ENCODE data around the gene SERPINE1. TPM values are rescaled to one million over a fixed set of nuclear protein-coding genes. Genes with fewer than 3 reads are reported as not detected.

Gene SERPINE1
- total RNA-seq, 1 donor from 2014 or later = 229 TPM

DNA sequence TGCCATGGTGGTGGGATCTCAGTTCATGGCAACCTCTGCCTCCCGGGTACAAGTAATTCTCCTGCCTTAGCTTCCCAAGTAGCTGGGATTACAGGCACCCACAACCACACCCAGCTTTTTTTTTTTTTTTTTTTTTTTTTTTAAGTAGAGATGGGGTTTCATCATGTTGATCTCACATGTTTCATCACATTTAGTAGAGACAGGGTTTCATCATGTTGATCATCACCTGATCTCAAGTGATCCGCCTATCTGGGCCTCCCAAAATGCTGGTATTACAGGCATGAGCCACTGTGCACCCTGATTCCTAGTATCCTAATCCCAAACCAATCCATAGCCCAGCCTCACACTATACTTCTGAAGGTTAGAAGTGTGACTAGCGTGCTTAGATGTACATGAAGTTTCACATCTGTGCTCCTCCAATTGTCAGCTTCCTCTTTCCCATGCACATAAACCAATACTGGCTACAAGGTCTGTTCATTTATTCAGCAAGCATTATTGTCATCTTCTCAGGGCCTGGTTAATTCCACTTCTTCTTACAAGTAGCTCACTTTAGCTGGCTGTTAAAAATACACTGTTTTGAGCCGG is 60.0 kb downstream of the SERPINE1 start:
- no peaks in the 10 kb centered on the region for H3K36me3 ChIP-seq (ENCODE audit: control insufficient read depth, insufficient read depth, low read length)
- H3K4me3 ChIP-seq (ENCODE audit: low read depth, low read length) = no peak overlapping the region

More for the DNA sequence above, 60.0 kb downstream of the SERPINE1 start:
- DNase-seq (ENCODE audit: low read depth) = no peak
- H3K27me3 ChIP-seq (ENCODE audit: control insufficient read depth, insufficient read depth, low read length) = no peaks in the 10 kb centered on the region
- TF ChIP-seq, protein P1, sequence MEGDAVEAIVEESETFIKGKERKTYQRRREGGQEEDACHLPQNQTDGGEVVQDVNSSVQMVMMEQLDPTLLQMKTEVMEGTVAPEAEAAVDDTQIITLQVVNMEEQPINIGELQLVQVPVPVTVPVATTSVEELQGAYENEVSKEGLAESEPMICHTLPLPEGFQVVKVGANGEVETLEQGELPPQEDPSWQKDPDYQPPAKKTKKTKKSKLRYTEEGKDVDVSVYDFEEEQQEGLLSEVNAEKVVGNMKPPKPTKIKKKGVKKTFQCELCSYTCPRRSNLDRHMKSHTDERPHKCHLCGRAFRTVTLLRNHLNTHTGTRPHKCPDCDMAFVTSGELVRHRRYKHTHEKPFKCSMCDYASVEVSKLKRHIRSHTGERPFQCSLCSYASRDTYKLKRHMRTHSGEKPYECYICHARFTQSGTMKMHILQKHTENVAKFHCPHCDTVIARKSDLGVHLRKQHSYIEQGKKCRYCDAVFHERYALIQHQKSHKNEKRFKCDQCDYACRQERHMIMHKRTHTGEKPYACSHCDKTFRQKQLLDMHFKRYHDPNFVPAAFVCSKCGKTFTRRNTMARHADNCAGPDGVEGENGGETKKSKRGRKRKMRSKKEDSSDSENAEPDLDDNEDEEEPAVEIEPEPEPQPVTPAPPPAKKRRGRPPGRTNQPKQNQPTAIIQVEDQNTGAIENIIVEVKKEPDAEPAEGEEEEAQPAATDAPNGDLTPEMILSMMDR (IDR thresholded peaks at IDR 0.05; ENCODE audit: insufficient read depth, low read length, poor library complexity, severe bottlenecking) = no peak

Other genes with a start within 250 kb of the SERPINE1 start
- 1.6 and 4.3 TPM in 2 replicates for gene UFSP1, start 237.4 kb upstream of the SERPINE1 start, total RNA-seq
- gene ACHE, start 231.2 kb upstream of the SERPINE1 start, total RNA-seq = 1.3 and 6.4 TPM in 2 replicates
- gene MUC3A, start 177.6 kb upstream of the SERPINE1 start, total RNA-seq = 0.17 and 0.34 TPM in 2 replicates
- 2.9 and 4.2 TPM in 2 replicates for gene MUC12, start 157.5 kb upstream of the SERPINE1 start, total RNA-seq
- gene MUC17, start 107.0 kb upstream of the SERPINE1 start, total RNA-seq = not detected in 2 replicates
- gene TRIM56, start 41.6 kb upstream of the SERPINE1 start, total RNA-seq = 15.8 and 16.7 TPM in 2 replicates
- gene AP1S1, start 27.4 kb downstream of the SERPINE1 start, total RNA-seq = 155 and 183 TPM in 2 replicates
- gene VGF, start 38.5 kb downstream of the SERPINE1 start, total RNA-seq = 17.5 and 17.8 TPM in 2 replicates
- gene NAT16, start 53.2 kb downstream of the SERPINE1 start, total RNA-seq = not detected in 2 replicates
- not detected in 2 replicates for gene MOGAT3, start 73.9 kb downstream of the SERPINE1 start, total RNA-seq
- 95.6 and 102 TPM in 2 replicates for gene PLOD3, start 90.5 kb downstream of the SERPINE1 start, total RNA-seq
- gene ZNHIT1, start 91.1 kb downstream of the SERPINE1 start, total RNA-seq = 90.2 and 109 TPM in 2 replicates
- 4.8 and 10.3 TPM in 2 replicates for gene CLDN15, start 110.7 kb downstream of the SERPINE1 start, total RNA-seq
- 203 and 231 TPM in 2 replicates for gene FIS1, start 118.0 kb downstream of the SERPINE1 start, total RNA-seq
- gene IFT22, start 194.7 kb downstream of the SERPINE1 start, total RNA-seq = 37.3 and 39.6 TPM in 2 replicates
- 0.21 and 0.42 TPM in 2 replicates for gene COL26A1, start 235.8 kb downstream of the SERPINE1 start, total RNA-seq

Measured in kidney epithelial cell (primary cell).